MM.1S (cell line): ENCODE results near the gene CNTN5.

Experiments used
- CTCF ChIP-seq: fragments of 300-600 bp; sonication (generic); IDR thresholded peaks from 2 replicates; pipeline ENCODE4 v1.5.1; 2016; ENCODE audit warnings: antibody characterized with exemption, low read length, mixed read lengths
- EZH2 ChIP-seq: fragments of 300-600 bp; sonication (generic); optimal IDR thresholded peaks from 2 replicates; pipeline ENCODE3; 2017; ENCODE audit warnings: low read depth, mild to moderate bottlenecking, antibody characterized with exemption, low read length, mixed read lengths
- EZH2phosphoT487 ChIP-seq: fragments of 300-600 bp; sonication (generic); IDR thresholded peaks from 2 replicates; pipeline ENCODE4 v1.6.1; 2018; ENCODE audit warnings: antibody characterized with exemption, low read length

GRCh38 chr11:100316952-100317351 is 1296.2 kb downstream of the CNTN5 start:
- TF ChIP-seq CTCF: no peak
- TF ChIP-seq EZH2: no peak
- no peak for TF ChIP-seq EZH2phosphoT487
